ENCODE results near the gene TNFRSF17. TPM values are rescaled to one million over a fixed set of nuclear protein-coding genes. Genes with fewer than 3 reads are reported as not detected.
A peak's percentile ranks its signal among the peaks of the same experiment; 100 is the strongest.
"Not testable (repeated sequence)": the region's sequence is repeated elsewhere in the genome, so short reads cannot be mapped to it uniquely, and the experiment has no call there.

The TNFRSF17 gene
- polyA plus RNA-seq, 2 of the 4 experiments (the other 2 are of a cell fraction): not detected

GRCh38 chr16:11966173-11966572 is 1.2 kb downstream of the TNFRSF17 start:
- ChIA-PET CTCF (interaction anchor here (1.9 to 3.8 kb wide), 2 partner anchors 17 to 101 kb away, joined by 6 to 27 read pairs; no protein-coding TSS in a partner anchor), POLR2A (no interaction called here)
- no peak for DNase-seq (ENCODE audit: low read depth in 1 of 2, low spot score in 1 of 2)
- Histone ChIP-seq H3K4me2 (no peak overlapping the region), H3K4me3 (no peak overlapping the region), H3K4me1 (no peaks in the 10 kb centered on the region), H3K27ac (no peak overlapping the region), H3K9me3 (no peaks in the 10 kb centered on the region)
- 82% methylated on average over 7 of the region's 7 CpGs for WGBS (ENCODE audit: missing lambda C conversion rate)
- no peak for ATAC-seq
- TF ChIP-seq MAZ (IDR thresholded peaks at IDR 0.05; ENCODE audit: borderline replicate concordance, low read depth, low read length): no peak
- TF ChIP-seq MAFK (IDR thresholded peaks at IDR 0.05; ENCODE audit: partially characterized antibody): no peak
- TF ChIP-seq ESRRA (IDR thresholded peaks at IDR 0.05; ENCODE audit: borderline replicate concordance, low read length): no peak
- no peak for FAIRE-seq

GRCh38 chr16:11967195-11967911 is 2.3 kb downstream of the TNFRSF17 start:
- no peak for ATAC-seq
- TF ChIP-seq, protein P1, sequence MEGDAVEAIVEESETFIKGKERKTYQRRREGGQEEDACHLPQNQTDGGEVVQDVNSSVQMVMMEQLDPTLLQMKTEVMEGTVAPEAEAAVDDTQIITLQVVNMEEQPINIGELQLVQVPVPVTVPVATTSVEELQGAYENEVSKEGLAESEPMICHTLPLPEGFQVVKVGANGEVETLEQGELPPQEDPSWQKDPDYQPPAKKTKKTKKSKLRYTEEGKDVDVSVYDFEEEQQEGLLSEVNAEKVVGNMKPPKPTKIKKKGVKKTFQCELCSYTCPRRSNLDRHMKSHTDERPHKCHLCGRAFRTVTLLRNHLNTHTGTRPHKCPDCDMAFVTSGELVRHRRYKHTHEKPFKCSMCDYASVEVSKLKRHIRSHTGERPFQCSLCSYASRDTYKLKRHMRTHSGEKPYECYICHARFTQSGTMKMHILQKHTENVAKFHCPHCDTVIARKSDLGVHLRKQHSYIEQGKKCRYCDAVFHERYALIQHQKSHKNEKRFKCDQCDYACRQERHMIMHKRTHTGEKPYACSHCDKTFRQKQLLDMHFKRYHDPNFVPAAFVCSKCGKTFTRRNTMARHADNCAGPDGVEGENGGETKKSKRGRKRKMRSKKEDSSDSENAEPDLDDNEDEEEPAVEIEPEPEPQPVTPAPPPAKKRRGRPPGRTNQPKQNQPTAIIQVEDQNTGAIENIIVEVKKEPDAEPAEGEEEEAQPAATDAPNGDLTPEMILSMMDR (IDR thresholded peaks at IDR 0.05): no peak
- no peak for TF ChIP-seq EHF (CRISPR knock-in tag; IDR thresholded peaks at IDR 0.05)
- TF ChIP-seq BHLHE40 (IDR thresholded peaks at IDR 0.05; ENCODE audit: low read depth, low read length): no peak
- Histone ChIP-seq H3K4me1 (no peaks in the 10 kb centered on the region), H3K9me3 (no peaks in the 10 kb centered on the region), H3K4me3 (no peak overlapping the region), H3K27ac (no peak overlapping the region), H3K4me2 (no peak overlapping the region)
- CTCF ChIA-PET: interaction anchor here (4.0 kb wide), 1 partner anchor 100 kb away, joined by 35 read pairs; no protein-coding TSS in a partner anchor
- WGBS (ENCODE audit: missing lambda C conversion rate): 62% methylated on average over 17 of the region's 17 CpGs
- FAIRE-seq: no peak
- no peak for DNase-seq (ENCODE audit: low read depth in 1 of 2, low spot score in 1 of 2)
- POLR2A ChIA-PET: interaction anchor here (1.2 kb wide), 1 partner anchor 9 kb away, joined by 9 read pairs; the partner anchor contains the start of gene SNX29

GRCh38 chr16:11968577-11968976 is 3.6 kb downstream of the TNFRSF17 start:
- H3K4me2 ChIP-seq: no peak overlapping the region
- H3K27ac ChIP-seq: no peak overlapping the region
- TF ChIP-seq MAFK (IDR thresholded peaks at IDR 0.05; ENCODE audit: partially characterized antibody): peak; percentile 75
- TF ChIP-seq CHD4 (IDR thresholded peaks at IDR 0.05; ENCODE audit: borderline replicate concordance): no peak
- WGBS (ENCODE audit: missing lambda C conversion rate): 65% methylated on average over 3 of the region's 3 CpGs
- CTCF ChIA-PET: interaction anchor here (0.6 to 4.0 kb wide), 5 partner anchors 10 to 127 kb away, joined by 3 to 35 read pairs (median 4); no protein-coding TSS in a partner anchor
- DNase-seq (ENCODE audit: low read depth in 1 of 2, low spot score in 1 of 2) (no peak), ATAC-seq (no peak), FAIRE-seq (no peak)
- H3K4me1 ChIP-seq: no peaks in the 10 kb centered on the region
- POLR2A ChIA-PET: no interaction called here
- H3K4me3 ChIP-seq: no peak overlapping the region
- no peaks in the 10 kb centered on the region for H3K9me3 ChIP-seq

GRCh38 chr16:11970292-11970691 is 5.3 kb downstream of the TNFRSF17 start:
- H3K9me3 ChIP-seq; H3K4me1 ChIP-seq; H3K4me3 ChIP-seq; H3K4me2 ChIP-seq; POLR2A ChIA-PET; H3K27ac ChIP-seq; ATAC-seq; DNase-seq (ENCODE audit: low read depth in 1 of 2, low spot score in 1 of 2); FAIRE-seq: not testable (repeated sequence)
- 88% methylated on average over 5 of the region's 5 CpGs for WGBS (ENCODE audit: missing lambda C conversion rate)
- CTCF ChIA-PET: interaction anchor here (1.1 to 4.0 kb wide), 2 partner anchors 21 to 97 kb away, joined by 4 to 35 read pairs; no protein-coding TSS in a partner anchor

- ChIA-PET CTCF (interaction anchor here (0.7 to 3.3 kb wide), 14 partner anchors 9 to 576 kb away, joined by 3 to 61 read pairs (median 4); no protein-coding TSS in a partner anchor), POLR2A (no interaction called here)
- peak in 1 of 2 experiments; percentile 50 for DNase-seq (ENCODE audit: low read depth in 1 of 2, low spot score in 1 of 2)
- H3K4me2 ChIP-seq: no peak overlapping the region; the same call in 2 of the 3 replicates
- TF ChIP-seq RAD21 (conservative IDR thresholded peaks at IDR 0.05 in 1 of 2, IDR thresholded peaks at IDR 0.05 in 1 of 2): peak; percentile 27 to 30; a peak in 3 of 5 replicates
- TF ChIP-seq TFCP2L1 (CRISPR knock-in tag; IDR thresholded peaks at IDR 0.05): no peak
- no peak for TF ChIP-seq BCL3 (IDR thresholded peaks at IDR 0.05)
- TF ChIP-seq ESRRA (IDR thresholded peaks at IDR 0.05; ENCODE audit: borderline replicate concordance, low read length): no peak
- no peak for TF ChIP-seq E2F6 (IDR thresholded peaks at IDR 0.05; ENCODE audit: borderline replicate concordance, low read depth)
- TF ChIP-seq, protein P1 (IDR thresholded peaks at IDR 0.05): peak; percentile 31; the same call in 2 of the 3 replicates
- peak; percentile 48; the same call in 2 of the 3 replicates for TF ChIP-seq SMC3 (IDR thresholded peaks at IDR 0.05)
- H3K4me1 ChIP-seq: peaks cover 3% of the 10 kb centered on the region; the same call in 1 of the 3 replicates
- no peaks in the 10 kb centered on the region for H3K9me3 ChIP-seq
- no peak for FAIRE-seq
- 49% methylated on average over 11 of the region's 11 CpGs for WGBS (ENCODE audit: missing lambda C conversion rate)
- peak; percentile 46 to 53; a peak in 3 of 6 replicates for ATAC-seq
- H3K27ac ChIP-seq: no peak overlapping the region
- no peak overlapping the region for H3K4me3 ChIP-seq
These were observed 7.1 kb downstream of the TNFRSF17 start for GRCh38 chr16:11972128-11972527.

All from A549 (cell line).